Endothelial cell of umbilical vein (primary cell): Measurements from ENCODE around the gene NDUFS2.

Source experiments
- CTCF ChIP-seq, 2 donors: IDR thresholded peaks; 1 replicate in 1 of 2; 2 replicates in 1 of 2; pipeline ENCODE4 v1.5.1; 2011; ENCODE audit warnings: low read length in 2 of 2, mild to moderate bottlenecking in 2 of 2, moderate library complexity in 2 of 2, control low read depth in 1 of 2, inconsistent platforms in 1 of 2, low read depth in 1 of 2; ENCODE audit not compliant: insufficient read depth in 1 of 2; ENCODE audit errors: extremely low read depth in 1 of 2
- EZH2 ChIP-seq: IDR thresholded peaks from 2 replicates; pipeline ENCODE4 v1.6.1; 2012; ENCODE audit warnings: borderline replicate concordance, low read depth, mild to moderate bottlenecking, moderate library complexity, low read length, inconsistent platforms; ENCODE audit not compliant: severe bottlenecking
- GATA2 ChIP-seq: IDR thresholded peaks from 2 replicates; pipeline ENCODE4 v1.7.0; 2011; ENCODE audit warnings: low read depth, mild to moderate bottlenecking, moderate library complexity, mixed read lengths, low read length; ENCODE audit not compliant: insufficient read length, insufficient read depth
- MAX ChIP-seq: IDR thresholded peaks from 2 replicates; pipeline ENCODE4 v1.6.1; 2011; ENCODE audit not compliant: insufficient read depth, insufficient read length
- POLR2A ChIP-seq: IDR thresholded peaks from 2 replicates; pipeline ENCODE4 v1.6.1; 2012; ENCODE audit warnings: low read depth, mild to moderate bottlenecking, control low read depth, low read length
- POLR2AphosphoS5 ChIP-seq: IDR thresholded peaks from 2 replicates; pipeline ENCODE4 v1.6.1; 2012; ENCODE audit warnings: low read depth, mild to moderate bottlenecking, control low read depth, low read length, moderate library complexity; ENCODE audit not compliant: insufficient read depth

DNA sequence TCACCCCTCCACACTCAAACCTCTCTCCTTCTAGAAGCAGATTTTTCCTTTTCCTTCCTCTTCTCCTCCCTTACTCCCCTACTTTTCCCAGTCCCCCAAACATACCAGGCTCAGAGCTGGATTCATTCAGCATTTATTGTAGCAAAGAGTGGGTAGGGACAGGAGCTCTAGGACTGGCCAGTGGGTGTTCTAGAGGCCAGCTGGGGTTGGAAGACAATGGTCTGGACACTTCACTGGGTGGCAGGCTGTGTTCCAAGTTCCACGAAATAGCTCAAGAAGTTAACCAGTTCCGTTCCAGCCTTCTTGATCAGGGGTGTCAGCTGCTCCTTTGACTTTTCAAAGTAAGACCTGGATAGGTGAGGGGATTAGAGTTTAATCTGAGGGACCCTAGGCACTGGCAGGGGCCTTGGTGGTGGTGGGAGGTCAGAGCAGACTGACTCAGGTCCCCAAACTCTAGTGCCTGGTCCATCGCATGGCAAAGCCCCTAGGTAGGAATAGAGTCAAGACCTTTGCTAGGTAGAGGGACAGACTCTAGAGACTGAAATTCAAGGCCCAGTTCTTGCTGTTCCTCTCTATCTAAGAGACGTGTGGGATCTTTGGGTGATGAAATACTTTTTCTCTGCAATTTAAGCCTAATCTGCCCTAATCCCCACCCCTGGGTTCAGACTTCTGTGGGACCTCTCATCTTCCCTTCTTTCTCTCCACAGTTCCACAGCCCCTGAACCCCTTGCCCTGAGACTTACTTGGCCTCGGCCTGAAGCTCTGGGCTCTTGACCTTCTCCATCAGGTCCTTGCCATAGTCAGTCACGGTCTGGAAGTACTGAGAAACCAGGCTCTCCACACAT, 20.2 kb downstream of the NDUFS2 start:
- no peak for TF ChIP-seq CTCF (IDR thresholded peaks at IDR 0.05; ENCODE audit: extremely low read depth in 1 of 2, insufficient read depth in 1 of 2, low read depth in 1 of 2, low read length in 2 of 2)
- no peak for TF ChIP-seq POLR2A
- no peak for TF ChIP-seq POLR2AphosphoS5
- no peak for TF ChIP-seq GATA2
- no peak for TF ChIP-seq MAX
- TF ChIP-seq EZH2: no peak
